Measurements from ENCODE around the gene TMCO6. TPM values are rescaled to one million over a fixed set of nuclear protein-coding genes. Genes with fewer than 3 reads are reported as not detected.
"Not testable (repeated sequence)": the region's sequence is repeated elsewhere in the genome, so short reads cannot be mapped to it uniquely, and the experiment has no call there.

The TMCO6 gene
- total RNA-seq, 2 experiments from 2014 or later, result 33.5 to 38.8 TPM

- CTCF ChIA-PET, result interaction anchor here (0.6 to 1.4 kb wide), 6 partner anchors 32 to 388 kb away, joined by 3 to 6 read pairs (median 4); no protein-coding TSS in a partner anchor
- Mint-ChIP-seq H3K4me3 (peak overlapping the region; percentile 76), H3K27ac (peak overlapping the region; percentile 57), H3K4me1 (peaks cover 30% of the 10 kb centered on the region), H3K27me3 (peaks cover 21% of the 10 kb centered on the region), H3K9me3 (peaks cover 2% of the 10 kb centered on the region), H3K36me3 (ENCODE audit: low read depth) (peaks cover 2% of the 10 kb centered on the region)
- POLR2A ChIA-PET, result no interaction called here
- DNase-seq, result peak; percentile 48
Measured at GRCh38 chr5:140632366-140633020, 6.8 kb upstream of the TMCO6 start.

- peaks cover 32% of the 10 kb centered on the region for H3K4me1 Mint-ChIP-seq
- peaks cover 18% of the 10 kb centered on the region for H3K27me3 Mint-ChIP-seq
- ChIA-PET CTCF (interaction anchor here (0.6 to 1.4 kb wide), 7 partner anchors 9 to 388 kb away, joined by 3 to 6 read pairs (median 3); no protein-coding TSS in a partner anchor), POLR2A (no interaction called here)
- H3K4me3 Mint-ChIP-seq, result peak within 1 kb of the TSS; percentile 76
- H3K27ac Mint-ChIP-seq, result peak within 1 kb of the TSS; percentile 57
- H3K36me3 Mint-ChIP-seq (ENCODE audit: low read depth), result peaks cover 1% of the 10 kb centered on the region
- DNase-seq, result peak; percentile 20
- peaks cover 2% of the 10 kb centered on the region for H3K9me3 Mint-ChIP-seq
Measured at GRCh38 chr5:140633021-140633471, 6.2 kb upstream of the TMCO6 start, which contains the start of gene CD14. TSS of gene CD14 (minus strand) at chr5:140633175. CDS start at chr5:140633071, 104 bp downstream.

DNA sequence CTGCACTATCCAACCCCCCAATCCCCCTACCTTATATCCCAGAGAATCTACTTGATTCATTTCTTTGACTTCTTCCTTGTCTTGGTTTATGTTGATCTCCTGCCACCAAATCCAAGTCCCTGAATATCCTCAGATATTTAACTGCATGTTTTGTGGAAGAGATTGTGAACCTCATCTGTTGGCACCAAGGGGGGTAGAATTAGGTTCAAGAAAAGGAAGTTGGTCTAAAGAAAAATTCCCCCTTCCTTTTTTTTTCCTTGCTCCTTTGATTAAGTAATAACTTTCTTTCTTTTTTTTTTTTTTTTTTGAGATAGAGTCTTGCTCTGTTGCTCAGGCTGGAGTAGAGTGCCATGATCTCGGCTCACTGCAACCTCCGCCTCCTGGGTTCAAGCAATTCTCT, 5.8 kb upstream of the TMCO6 start:
- ChIA-PET POLR2A (no interaction called here), CTCF (interaction anchor here (1.1 to 3.6 kb wide), 3 partner anchors 9 to 261 kb away, joined by 3 to 20 read pairs (median 6); partner anchors contain the start of genes IK and NDUFA2)
- Mint-ChIP-seq H3K27me3 (peaks cover 18% of the 10 kb centered on the region), H3K4me1 (peaks cover 37% of the 10 kb centered on the region), H3K9me3 (no peaks in the 10 kb centered on the region), H3K4me3 (peak overlapping the region; percentile 76), H3K27ac (no peak overlapping the region), H3K36me3 (ENCODE audit: low read depth) (no peaks in the 10 kb centered on the region)
- no peak for DNase-seq

GRCh38 chr5:140634103-140634502, 5.1 kb upstream of the TMCO6 start:
- H3K9me3 Mint-ChIP-seq, result no peaks in the 10 kb centered on the region
- no peak overlapping the region for H3K4me3 Mint-ChIP-seq
- H3K27ac Mint-ChIP-seq, result no peak overlapping the region
- no peak for DNase-seq
- H3K4me1 Mint-ChIP-seq, result peaks cover 43% of the 10 kb centered on the region
- H3K36me3 Mint-ChIP-seq (ENCODE audit: low read depth), result no peaks in the 10 kb centered on the region
- ChIA-PET CTCF (interaction anchor here (0.9 to 3.6 kb wide), 8 partner anchors 8 to 389 kb away, joined by 3 to 20 read pairs (median 5); partner anchors contain the start of genes EIF4EBP3, HARS1, HARS2 and IK), POLR2A (interaction anchor here (0.6 kb wide), 2 partner anchors 14 to 86 kb away, joined by 3 to 4 read pairs; partner anchors contain the start of gene IK)
- peaks cover 18% of the 10 kb centered on the region for H3K27me3 Mint-ChIP-seq

- ChIA-PET POLR2A (no interaction called here), CTCF (interaction anchor here (0.6 to 3.6 kb wide), 18 partner anchors 8 to 633 kb away, joined by 3 to 20 read pairs (median 4); partner anchors contain the start of genes APBB3, EIF4EBP3, HARS1 and HARS2)
- Mint-ChIP-seq H3K36me3 (ENCODE audit: low read depth) (no peaks in the 10 kb centered on the region), H3K9me3 (no peaks in the 10 kb centered on the region), H3K27me3 (peaks cover 18% of the 10 kb centered on the region), H3K4me3 (no peak overlapping the region), H3K4me1 (peaks cover 52% of the 10 kb centered on the region), H3K27ac (no peak overlapping the region)
- no peak for DNase-seq
Measured at GRCh38 chr5:140635291-140636257, 3.7 kb upstream of the TMCO6 start.

GRCh38 chr5:140637371-140638100, 1.7 kb upstream of the TMCO6 start:
- Mint-ChIP-seq H3K9me3 (no peaks in the 10 kb centered on the region), H3K27me3 (peaks cover 3% of the 10 kb centered on the region), H3K4me1 (peaks cover 61% of the 10 kb centered on the region), H3K27ac (no peak overlapping the region), H3K36me3 (ENCODE audit: low read depth) (peaks cover 14% of the 10 kb centered on the region), H3K4me3 (no peak overlapping the region)
- CTCF ChIA-PET, result interaction anchor here (2.1 to 3.6 kb wide), 2 partner anchors 9 to 13 kb away, joined by 5 to 20 read pairs; partner anchors contain the start of genes IK and NDUFA2
- POLR2A ChIA-PET, result no interaction called here
- no peak for DNase-seq

DNA sequence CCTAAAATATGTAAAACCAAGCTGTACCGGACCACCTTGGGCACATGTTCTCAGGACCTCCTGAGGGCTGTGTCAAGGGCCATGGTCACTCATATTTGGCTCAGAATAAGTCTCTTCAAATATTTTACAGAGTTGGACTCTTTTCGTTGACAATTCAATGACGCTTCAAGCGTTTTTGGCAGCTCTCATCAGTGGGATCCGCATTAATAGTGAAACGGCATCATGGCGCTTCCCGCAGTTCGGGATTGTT, 428 bp upstream of the TMCO6 start:
- peaks cover 51% of the 10 kb centered on the region for H3K4me1 Mint-ChIP-seq
- POLR2A ChIA-PET, result interaction anchor here (0.6 kb wide), 1 partner anchor 9 kb away, joined by 3 read pairs; the partner anchor contains the start of gene IK
- H3K4me3 Mint-ChIP-seq, result peak overlapping the region; percentile 90

GRCh38 chr5:140641716-140642115, 2.5 kb downstream of the TMCO6 start:
- H3K36me3 Mint-ChIP-seq (ENCODE audit: low read depth), result peaks cover 29% of the 10 kb centered on the region
- H3K4me3 Mint-ChIP-seq, result no peak overlapping the region
- POLR2A ChIA-PET, result no interaction called here
- H3K27me3 Mint-ChIP-seq, result no peaks in the 10 kb centered on the region
- peaks cover 56% of the 10 kb centered on the region for H3K4me1 Mint-ChIP-seq
- H3K27ac Mint-ChIP-seq, result no peak overlapping the region
- H3K9me3 Mint-ChIP-seq, result no peaks in the 10 kb centered on the region
- CTCF ChIA-PET, result interaction anchor here (0.6 to 2.1 kb wide), 5 partner anchors 8 to 321 kb away, joined by 3 to 7 read pairs (median 3); no protein-coding TSS in a partner anchor
- no peak for DNase-seq

More for the DNA sequence above, 428 bp upstream of the TMCO6 start:
- CTCF ChIA-PET, result interaction anchor here (0.6 to 2.4 kb wide), 6 partner anchors 8 to 383 kb away, joined by 3 to 8 read pairs (median 4); partner anchors contain the start of genes ANKHD1, IK and NDUFA2
- H3K36me3 Mint-ChIP-seq (ENCODE audit: low read depth), result peaks cover 16% of the 10 kb centered on the region
- H3K27ac Mint-ChIP-seq, result peak overlapping the region; percentile 93
- H3K27me3 Mint-ChIP-seq, DNase-seq, H3K9me3 Mint-ChIP-seq: not testable (repeated sequence)

DNA sequence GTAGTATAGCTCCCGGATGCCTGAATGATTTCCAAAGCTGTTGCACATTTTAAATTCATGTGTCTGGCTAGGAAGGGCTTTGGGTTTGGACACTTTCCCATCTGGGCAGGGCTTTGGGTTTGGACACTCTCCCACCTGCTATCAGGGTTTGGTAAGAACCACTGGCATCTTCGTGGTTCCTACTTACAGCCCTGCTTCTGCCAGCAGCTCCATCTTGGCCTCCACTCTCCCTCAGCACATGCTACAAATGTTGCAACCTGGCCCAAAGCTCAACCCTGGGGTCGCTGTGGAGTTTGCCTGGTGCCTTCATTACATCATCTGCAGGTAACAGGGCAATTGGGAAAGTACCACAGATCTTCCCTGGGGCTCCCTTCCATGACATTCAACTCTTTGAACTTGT, 3.5 kb downstream of the TMCO6 start:
- no peak overlapping the region for H3K4me3 Mint-ChIP-seq
- DNase-seq, result no peak
- H3K27me3 Mint-ChIP-seq, result no peaks in the 10 kb centered on the region
- H3K27ac Mint-ChIP-seq, result no peak overlapping the region
- H3K36me3 Mint-ChIP-seq (ENCODE audit: low read depth), result peaks cover 35% of the 10 kb centered on the region
- POLR2A ChIA-PET, result no interaction called here
- CTCF ChIA-PET, result interaction anchor here (1.0 to 2.1 kb wide), 3 partner anchors 12 to 279 kb away, joined by 3 to 7 read pairs (median 3); no protein-coding TSS in a partner anchor
- peaks cover 59% of the 10 kb centered on the region for H3K4me1 Mint-ChIP-seq
- no peaks in the 10 kb centered on the region for H3K9me3 Mint-ChIP-seq

DNA sequence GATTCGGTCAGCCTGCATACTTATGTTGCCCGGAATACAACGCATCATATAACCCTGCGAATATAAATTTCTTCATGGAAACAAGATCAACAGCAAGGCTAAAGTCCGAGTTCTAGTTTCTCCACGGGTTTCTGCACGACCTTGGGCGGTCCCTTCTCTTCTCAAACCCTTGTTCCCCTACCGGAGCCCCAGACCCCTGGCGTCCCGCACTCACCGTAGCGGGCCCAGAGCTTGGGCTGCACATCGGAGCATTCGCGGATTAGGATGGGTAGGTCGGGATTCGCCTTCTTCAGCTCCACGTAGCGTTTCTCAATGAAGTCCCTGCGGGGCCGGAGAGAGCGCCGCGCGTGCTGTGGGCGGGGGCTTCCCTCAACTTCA, 7.8 kb downstream of the TMCO6 start:
- DNase-seq, result no peak
- peak overlapping the region; percentile 96 for H3K27ac Mint-ChIP-seq
- ChIA-PET CTCF (interaction anchor here (0.6 to 3.7 kb wide), 14 partner anchors 7 to 282 kb away, joined by 3 to 20 read pairs (median 4); partner anchors contain the start of genes HARS1, HARS2 and TMCO6), POLR2A (interaction anchor here (1.0 to 1.2 kb wide), 3 partner anchors 44 to 99 kb away, joined by 3 to 4 read pairs (median 3); partner anchors contain the start of genes EIF4EBP3, HARS1 and HARS2)
- no peaks in the 10 kb centered on the region for H3K27me3 Mint-ChIP-seq
- no peaks in the 10 kb centered on the region for H3K9me3 Mint-ChIP-seq
- peaks cover 43% of the 10 kb centered on the region for H3K4me1 Mint-ChIP-seq
- H3K36me3 Mint-ChIP-seq (ENCODE audit: low read depth), result peaks cover 47% of the 10 kb centered on the region
- H3K4me3 Mint-ChIP-seq, result peak overlapping the region; percentile 92

GRCh38 chr5:140658870-140659269, 19.6 kb downstream of the TMCO6 start:
- Mint-ChIP-seq H3K36me3 (ENCODE audit: low read depth) (peaks cover 80% of the 10 kb centered on the region), H3K27me3 (no peaks in the 10 kb centered on the region), H3K9me3 (no peaks in the 10 kb centered on the region), H3K27ac (no peak overlapping the region), H3K4me1 (peaks cover 10% of the 10 kb centered on the region), H3K4me3 (no peak overlapping the region)
- DNase-seq, result no peak
- ChIA-PET POLR2A (no interaction called here), CTCF (no interaction called here)

GRCh38 chr5:140660371-140660770, 21.1 kb downstream of the TMCO6 start:
- H3K27me3 Mint-ChIP-seq, H3K4me3 Mint-ChIP-seq, POLR2A ChIA-PET, DNase-seq, H3K27ac Mint-ChIP-seq, H3K9me3 Mint-ChIP-seq: not testable (repeated sequence)
- CTCF ChIA-PET, result interaction anchor here (1.1 kb wide), 1 partner anchor 13 kb away, joined by 4 read pairs; the partner anchor contains the start of genes IK and NDUFA2
- peaks cover 17% of the 10 kb centered on the region for H3K4me1 Mint-ChIP-seq
- H3K36me3 Mint-ChIP-seq (ENCODE audit: low read depth), result peaks cover 74% of the 10 kb centered on the region

Measured in activated CD4-positive, alpha-beta T cell treated with anti-CD3 and anti-CD28 coated beads, Interleukin-2, amount 10 ng/mL, durations not matched to agents 7 days and 5 days (primary cell).